MM.1S (cell line): ENCODE data around the gene L3HYPDH.

Experiments used
- EZH2 ChIP-seq: fragments of 300-600 bp; sonication (generic); optimal IDR thresholded peaks from 2 replicates; pipeline ENCODE3; 2017; ENCODE audit warnings: low read depth, mild to moderate bottlenecking, antibody characterized with exemption, low read length, mixed read lengths
- EZH2phosphoT487 ChIP-seq: fragments of 300-600 bp; sonication (generic); IDR thresholded peaks from 2 replicates; pipeline ENCODE4 v1.6.1; 2018; ENCODE audit warnings: antibody characterized with exemption, low read length
- TF ChIP-seq, protein P1 (sequence below): fragments of 300-600 bp; sonication (generic); IDR thresholded peaks from 2 replicates; pipeline ENCODE4 v1.5.1; 2016; ENCODE audit warnings: antibody characterized with exemption, low read length, mixed read lengths

DNA sequence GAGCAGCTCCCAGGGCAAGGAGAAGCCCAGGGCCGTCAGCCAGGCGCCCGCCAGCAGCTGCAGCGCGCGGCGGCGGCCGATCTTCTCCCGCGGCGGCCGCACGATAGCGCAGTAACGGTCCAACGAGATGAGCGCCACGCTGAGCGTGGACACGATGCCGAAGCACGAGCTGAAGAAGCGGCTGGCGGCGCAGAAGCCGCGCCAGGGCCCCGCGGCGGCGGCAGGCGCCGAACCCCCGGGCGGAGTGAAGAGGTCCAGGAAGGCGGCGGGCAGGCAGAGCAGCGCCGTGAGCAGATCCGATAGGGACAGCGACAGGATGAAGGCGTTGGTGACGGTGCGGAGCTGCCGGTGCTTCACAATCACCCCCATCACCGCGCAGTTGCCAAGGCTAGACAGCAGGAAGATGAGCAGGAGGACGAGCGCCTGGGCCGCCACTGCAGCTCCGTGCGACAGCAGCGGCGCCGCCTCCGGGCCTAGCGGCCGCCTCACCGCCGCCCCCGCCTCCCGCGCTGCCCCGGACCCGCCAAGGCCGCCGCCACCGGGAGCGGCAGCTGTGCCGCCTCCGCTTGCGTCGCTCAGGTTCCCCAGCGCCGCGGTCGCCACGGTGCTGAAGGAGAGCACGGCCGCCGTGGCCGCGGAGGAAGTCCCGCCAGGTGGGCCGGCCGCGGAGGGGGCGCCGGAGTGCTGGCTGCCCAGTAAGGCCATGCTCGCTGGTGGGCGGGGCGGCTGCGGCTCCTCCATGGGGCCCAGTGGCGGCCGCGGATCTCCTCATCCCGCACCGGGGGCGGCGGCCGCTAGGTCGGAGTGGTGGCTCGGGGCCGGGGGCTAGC, 19.5 kb downstream of the L3HYPDH start:
- TF ChIP-seq, protein P1, sequence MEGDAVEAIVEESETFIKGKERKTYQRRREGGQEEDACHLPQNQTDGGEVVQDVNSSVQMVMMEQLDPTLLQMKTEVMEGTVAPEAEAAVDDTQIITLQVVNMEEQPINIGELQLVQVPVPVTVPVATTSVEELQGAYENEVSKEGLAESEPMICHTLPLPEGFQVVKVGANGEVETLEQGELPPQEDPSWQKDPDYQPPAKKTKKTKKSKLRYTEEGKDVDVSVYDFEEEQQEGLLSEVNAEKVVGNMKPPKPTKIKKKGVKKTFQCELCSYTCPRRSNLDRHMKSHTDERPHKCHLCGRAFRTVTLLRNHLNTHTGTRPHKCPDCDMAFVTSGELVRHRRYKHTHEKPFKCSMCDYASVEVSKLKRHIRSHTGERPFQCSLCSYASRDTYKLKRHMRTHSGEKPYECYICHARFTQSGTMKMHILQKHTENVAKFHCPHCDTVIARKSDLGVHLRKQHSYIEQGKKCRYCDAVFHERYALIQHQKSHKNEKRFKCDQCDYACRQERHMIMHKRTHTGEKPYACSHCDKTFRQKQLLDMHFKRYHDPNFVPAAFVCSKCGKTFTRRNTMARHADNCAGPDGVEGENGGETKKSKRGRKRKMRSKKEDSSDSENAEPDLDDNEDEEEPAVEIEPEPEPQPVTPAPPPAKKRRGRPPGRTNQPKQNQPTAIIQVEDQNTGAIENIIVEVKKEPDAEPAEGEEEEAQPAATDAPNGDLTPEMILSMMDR, result no peak
- TF ChIP-seq EZH2 (no peak), EZH2phosphoT487 (no peak)
